ENCODE data around the gene EEFSEC.

- TF ChIP-seq CTCF (conservative IDR thresholded peaks at IDR 0.05; ENCODE audit: low read depth, low read length) (no peak), EZH2phosphoT487 (IDR thresholded peaks at IDR 0.05; ENCODE audit: borderline replicate concordance, low read length) (no peak), EZH2 (IDR thresholded peaks at IDR 0.05; ENCODE audit: low read length, unreplicated experiment) (no peak)
These were observed 121.6 kb downstream of the EEFSEC start for GRCh38 chr3:128274837-128275236.

Data from PC-3 (cell line).